ENCODE measurements around the gene CFAP61. TPM values are rescaled to one million over a fixed set of nuclear protein-coding genes. Genes with fewer than 3 reads are reported as not detected.

Gene CFAP61
- total RNA-seq, 2 donors from 2014 or later = 1.0 to 1.9 TPM

GRCh38 chr20:20297181-20297580 is 244.8 kb downstream of the CFAP61 start:
- H3K36me3 ChIP-seq = no peaks in the 10 kb centered on the region
- no peaks in the 10 kb centered on the region for H3K27me3 ChIP-seq
- no peak overlapping the region for H3K4me3 ChIP-seq
- no peak for TF ChIP-seq CTCF (IDR thresholded peaks at IDR 0.05)
- DNase-seq (ENCODE audit: low spot score) = no peak
- no peaks in the 10 kb centered on the region for H3K9me3 ChIP-seq
- no peaks in the 10 kb centered on the region for H3K4me1 ChIP-seq
- H3K27ac ChIP-seq = no peak overlapping the region

- no peak overlapping the region for H3K27ac ChIP-seq
- H3K27me3 ChIP-seq = no peaks in the 10 kb centered on the region
- no peak overlapping the region for H3K4me3 ChIP-seq
- H3K36me3 ChIP-seq = no peaks in the 10 kb centered on the region
- no peaks in the 10 kb centered on the region for H3K9me3 ChIP-seq
- no peak for TF ChIP-seq CTCF (IDR thresholded peaks at IDR 0.05)
- DNase-seq (ENCODE audit: low spot score) = no peak
- H3K4me1 ChIP-seq = no peaks in the 10 kb centered on the region
Observed at GRCh38 chr20:20297752-20298151, 245.4 kb downstream of the CFAP61 start.

GRCh38 chr20:20299904-20300303 is 247.6 kb downstream of the CFAP61 start:
- Histone ChIP-seq H3K36me3 (no peaks in the 10 kb centered on the region), H3K4me3 (no peak overlapping the region), H3K4me1 (no peaks in the 10 kb centered on the region), H3K27ac (no peak overlapping the region), H3K9me3 (no peaks in the 10 kb centered on the region), H3K27me3 (no peaks in the 10 kb centered on the region)
- no peak for DNase-seq (ENCODE audit: low spot score)
- no peak for TF ChIP-seq CTCF (IDR thresholded peaks at IDR 0.05)

- H3K9me3 ChIP-seq = no peaks in the 10 kb centered on the region
- no peaks in the 10 kb centered on the region for H3K36me3 ChIP-seq
- TF ChIP-seq CTCF (IDR thresholded peaks at IDR 0.05) = no peak
- no peak for DNase-seq (ENCODE audit: low spot score)
- peak overlapping the region in 1 of 2 donors; percentile 62 for H3K27ac ChIP-seq
- H3K4me1 ChIP-seq = no peaks in the 10 kb centered on the region
- H3K4me3 ChIP-seq = peak overlapping the region in 1 of 2 donors; percentile 28
- H3K27me3 ChIP-seq = no peaks in the 10 kb centered on the region
Observed at GRCh38 chr20:20303320-20303719, 251.0 kb downstream of the CFAP61 start.

- TF ChIP-seq CTCF (IDR thresholded peaks at IDR 0.05) = no peak
- no peaks in the 10 kb centered on the region for H3K36me3 ChIP-seq
- H3K27ac ChIP-seq = peak overlapping the region in 1 of 2 donors; percentile 62
- H3K4me1 ChIP-seq = no peaks in the 10 kb centered on the region
- DNase-seq (ENCODE audit: low spot score) = no peak
- H3K9me3 ChIP-seq = no peaks in the 10 kb centered on the region
- H3K4me3 ChIP-seq = peak overlapping the region in 1 of 2 donors; percentile 28
- no peaks in the 10 kb centered on the region for H3K27me3 ChIP-seq
Observed at GRCh38 chr20:20303742-20304141, 251.4 kb downstream of the CFAP61 start.

- no peaks in the 10 kb centered on the region for H3K27me3 ChIP-seq
- no peak for TF ChIP-seq CTCF (IDR thresholded peaks at IDR 0.05)
- no peaks in the 10 kb centered on the region for H3K9me3 ChIP-seq
- H3K27ac ChIP-seq = no peak overlapping the region
- no peak for DNase-seq (ENCODE audit: low spot score)
- no peaks in the 10 kb centered on the region for H3K4me1 ChIP-seq
- no peak overlapping the region for H3K4me3 ChIP-seq
- no peaks in the 10 kb centered on the region for H3K36me3 ChIP-seq
Observed at GRCh38 chr20:20304942-20305341, 252.6 kb downstream of the CFAP61 start.
